Prostate gland (tissue), 2 donors: ENCODE results near the gene SLC35A3.

Source experiments
- CTCF ChIP-seq, 4 experiments: fragments of 200-600 bp in 2 of 4; fragments of 450-650 bp in 2 of 4; sonication (generic) in 2 of 4; IDR thresholded peaks; 1 replicate in 3 of 4; 2 replicates in 1 of 4; pipeline ENCODE4 v1.5.1; 2016 to 2019; ENCODE audit warnings: antibody characterized with exemption in 4 of 4, mild to moderate bottlenecking in 2 of 4, moderate library complexity in 2 of 4
- POLR2A ChIP-seq: fragments of 450-650 bp; IDR thresholded peaks from one replicate; pipeline ENCODE4 v1.6.1; 2016; ENCODE audit warnings: antibody characterized with exemption, mild to moderate bottlenecking
- POLR2AphosphoS5 ChIP-seq: sonication (generic); formaldehyde crosslinking; IDR thresholded peaks from one replicate; pipeline ENCODE4 v1.6.1; 2017; ENCODE audit warnings: antibody characterized with exemption

DNA sequence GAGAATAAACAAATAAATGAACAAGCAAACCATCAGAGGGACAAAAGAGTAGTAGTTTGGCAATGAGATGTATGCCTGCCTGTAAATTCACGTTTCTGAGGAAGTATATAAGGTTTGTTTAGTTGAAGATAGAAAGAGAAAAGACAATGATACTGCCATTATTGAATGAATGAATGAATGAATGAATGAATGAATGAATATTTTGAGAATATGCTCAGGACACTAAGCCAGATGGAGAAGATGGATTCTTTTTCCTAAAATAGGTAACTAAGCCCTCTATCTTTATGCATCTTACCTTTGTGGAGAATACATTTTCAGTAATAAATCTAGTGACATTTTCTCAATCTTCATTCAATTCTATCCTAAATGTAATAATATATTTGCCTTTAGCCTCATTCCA, 49.4 kb downstream of the SLC35A3 start:
- TF ChIP-seq CTCF (IDR thresholded peaks at IDR 0.05): no peak
- TF ChIP-seq POLR2A: no peak
- no peak for TF ChIP-seq POLR2AphosphoS5
